ENCODE results near the gene TLR2. TPM values are rescaled to one million over a fixed set of nuclear protein-coding genes. Genes with fewer than 3 reads are reported as not detected.

The TLR2 gene
- polyA plus RNA-seq, 3 donors: 133 to 187 (median 162) TPM

GRCh38 chr4:153741541-153741940 is 57.5 kb downstream of the TLR2 start:
- H4K20me1 ChIP-seq (ENCODE audit: insufficient read depth, low read length): no peaks in the 10 kb centered on the region
- Mint-ChIP-seq H3K9me3 (peaks cover 11 to 17% (median 14%) of the 10 kb centered on the region in 7 donors), H3K27me3 (ENCODE audit: low read depth in 3 of 3) (peaks cover 0 to 1% (median 0%) of the 10 kb centered on the region in 3 donors), H3K4me1 (peaks cover 58% of the 10 kb centered on the region), H3K27ac (peak overlapping the region; percentile 68 to 91 (median 85)), H3K4me3 (peak overlapping the region in 1 of 2 donors; percentile 48), H3K36me3 (peaks cover 12 to 33% of the 10 kb centered on the region in 2 donors)
- DNase-seq: peak in 2 of 3 donors; percentile 31 to 65
- no peaks in the 10 kb centered on the region for H3K79me2 ChIP-seq (ENCODE audit: insufficient read depth, low read length)
- intact Hi-C loops (cut with micrococcal nuclease): loop anchor here in 1 of 2 donors (10.0 kb wide), 1 partner anchor 57 kb away; the partner anchor contains the start of gene TLR2
- peaks cover 0 to 8% of the 10 kb centered on the region in 2 donors for H3K36me3 ChIP-seq (replicated peaks in 1 of 2; ENCODE audit: control insufficient read depth in 1 of 2, insufficient read depth in 2 of 2, low read length in 2 of 2)
- H3K27me3 ChIP-seq (ENCODE audit: control insufficient read depth in 2 of 2, insufficient read depth in 2 of 2, low read length in 2 of 2): no peaks in the 10 kb centered on the region
- H3K27ac ChIP-seq (ENCODE audit: low read depth in 1 of 2, low read length in 2 of 2): peak overlapping the region; percentile 45 to 65
- no peak overlapping the region for H2AFZ ChIP-seq (ENCODE audit: insufficient read depth, low read depth, low read length, poor library complexity, severe bottlenecking)
- peak overlapping the region; percentile 41 for H3K4me2 ChIP-seq (replicated peaks; ENCODE audit: extremely low read depth, low read length, poor library complexity, severe bottlenecking)
- no peak overlapping the region for H3K9ac ChIP-seq (ENCODE audit: insufficient read depth, low read length, poor library complexity, severe bottlenecking)
- peaks cover 39 to 53% of the 10 kb centered on the region in 2 donors for H3K4me1 ChIP-seq (ENCODE audit: control insufficient read depth in 1 of 2, insufficient read depth in 2 of 2, low read length in 2 of 2)
- no CpG with 5 or more reads among the region's 2 CpGs for WGBS (ENCODE audit: insufficient coverage)
- no peak for TF ChIP-seq CTCF (IDR thresholded peaks at IDR 0.05)
- H3K9me3 ChIP-seq (replicated peaks in 1 of 2; ENCODE audit: control insufficient read depth in 1 of 2, insufficient read depth in 1 of 2, low read length in 2 of 2): peaks cover 5 to 7% of the 10 kb centered on the region in 2 donors
- H3K4me3 ChIP-seq (replicated peaks in 1 of 3; ENCODE audit: low read depth in 2 of 3, low read length in 3 of 3): peak overlapping the region in 1 of 3 experiments; percentile 34

- intact Hi-C loops (cut with micrococcal nuclease): loop anchor here in 1 of 2 donors (10.0 kb wide), 1 partner anchor 61 kb away; the partner anchor contains the start of gene TLR2
- peak overlapping the region in 1 of 7 donors; percentile 61 for H3K27ac Mint-ChIP-seq
- H3K4me2 ChIP-seq (replicated peaks; ENCODE audit: extremely low read depth, low read length, poor library complexity, severe bottlenecking): peak overlapping the region; percentile 1
- peaks cover 88% of the 10 kb centered on the region for H3K4me1 Mint-ChIP-seq
- peaks cover 7 to 20% of the 10 kb centered on the region in 2 donors for H3K36me3 Mint-ChIP-seq
- no peaks in the 10 kb centered on the region for H3K27me3 ChIP-seq (ENCODE audit: control insufficient read depth in 2 of 2, insufficient read depth in 2 of 2, low read length in 2 of 2)
- H4K20me1 ChIP-seq (ENCODE audit: insufficient read depth, low read length): no peaks in the 10 kb centered on the region
- peaks cover 0 to 4% of the 10 kb centered on the region in 2 donors for H3K9me3 ChIP-seq (replicated peaks in 1 of 2; ENCODE audit: control insufficient read depth in 1 of 2, insufficient read depth in 1 of 2, low read length in 2 of 2)
- H3K27ac ChIP-seq (ENCODE audit: low read depth in 1 of 2, low read length in 2 of 2): peak overlapping the region in 1 of 2 donors; percentile 11
- H3K9ac ChIP-seq (ENCODE audit: insufficient read depth, low read length, poor library complexity, severe bottlenecking): no peak overlapping the region
- no peaks in the 10 kb centered on the region for H3K36me3 ChIP-seq (replicated peaks in 1 of 2; ENCODE audit: control insufficient read depth in 1 of 2, insufficient read depth in 2 of 2, low read length in 2 of 2)
- H3K4me3 ChIP-seq (replicated peaks in 1 of 3; ENCODE audit: low read depth in 2 of 3, low read length in 3 of 3): no peak overlapping the region
- no peak overlapping the region for H2AFZ ChIP-seq (ENCODE audit: insufficient read depth, low read depth, low read length, poor library complexity, severe bottlenecking)
- no peak for DNase-seq
- H3K4me3 Mint-ChIP-seq: no peak overlapping the region
- no peak for TF ChIP-seq CTCF (IDR thresholded peaks at IDR 0.05)
- H3K27me3 Mint-ChIP-seq (ENCODE audit: low read depth in 3 of 3): no peaks in the 10 kb centered on the region
- peaks cover 76 to 86% of the 10 kb centered on the region in 2 donors for H3K4me1 ChIP-seq (ENCODE audit: control insufficient read depth in 1 of 2, insufficient read depth in 2 of 2, low read length in 2 of 2)
- H3K79me2 ChIP-seq (ENCODE audit: insufficient read depth, low read length): peaks cover 4% of the 10 kb centered on the region
- peaks cover under 1 to 10% (median 6%) of the 10 kb centered on the region in 7 donors for H3K9me3 Mint-ChIP-seq
Measured at GRCh38 chr4:153745651-153746050, 61.6 kb downstream of the TLR2 start.
